ENCODE data around the gene NKRF. TPM values are rescaled to one million over a fixed set of nuclear protein-coding genes. Genes with fewer than 3 reads are reported as not detected.

The NKRF gene
- total RNA-seq, 1 experiment from 2014 or later = 22.1 TPM

DNA sequence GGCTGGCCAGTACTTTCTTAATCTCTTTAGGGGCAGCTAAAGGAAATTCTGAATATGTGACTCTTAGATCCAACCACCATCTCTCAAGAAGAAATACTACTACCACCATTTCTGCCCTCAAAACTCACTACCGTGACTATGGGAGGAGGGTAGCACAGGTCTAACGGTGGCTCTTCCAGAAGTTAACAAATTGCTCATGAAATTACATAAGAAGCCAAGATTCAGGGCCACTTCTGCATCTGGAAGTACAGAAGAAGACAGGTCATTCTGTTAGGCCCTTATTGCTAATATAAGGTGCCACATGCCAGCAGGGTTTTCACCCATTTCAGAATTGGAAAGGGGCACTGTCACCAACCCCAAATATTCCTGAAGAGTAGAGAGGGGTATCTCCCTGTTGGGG, 19.6 kb upstream of the NKRF start:
- ChIA-PET POLR2A (ENCODE audit: low non-redundant PET) (no interaction called here), CTCF (no interaction called here)
- peaks cover 7% of the 10 kb centered on the region for H3K4me1 ChIP-seq (ENCODE audit: insufficient read depth, low read length, poor library complexity, severe bottlenecking)
- no peak overlapping the region for H3K27ac ChIP-seq (ENCODE audit: low read depth, low read length, poor library complexity, severe bottlenecking)
- intact Hi-C loops (cut with micrococcal nuclease; ENCODE audit: unreplicated experiment) = no loop called here
- H3K36me3 ChIP-seq (ENCODE audit: insufficient read depth, low read length, poor library complexity, severe bottlenecking) = no peaks in the 10 kb centered on the region
- H3K9me3 ChIP-seq (ENCODE audit: low read depth, low read length, poor library complexity, severe bottlenecking) = no peaks in the 10 kb centered on the region
- DNase-seq (ENCODE audit: low spot score) = no peak
- TF ChIP-seq, protein P1, sequence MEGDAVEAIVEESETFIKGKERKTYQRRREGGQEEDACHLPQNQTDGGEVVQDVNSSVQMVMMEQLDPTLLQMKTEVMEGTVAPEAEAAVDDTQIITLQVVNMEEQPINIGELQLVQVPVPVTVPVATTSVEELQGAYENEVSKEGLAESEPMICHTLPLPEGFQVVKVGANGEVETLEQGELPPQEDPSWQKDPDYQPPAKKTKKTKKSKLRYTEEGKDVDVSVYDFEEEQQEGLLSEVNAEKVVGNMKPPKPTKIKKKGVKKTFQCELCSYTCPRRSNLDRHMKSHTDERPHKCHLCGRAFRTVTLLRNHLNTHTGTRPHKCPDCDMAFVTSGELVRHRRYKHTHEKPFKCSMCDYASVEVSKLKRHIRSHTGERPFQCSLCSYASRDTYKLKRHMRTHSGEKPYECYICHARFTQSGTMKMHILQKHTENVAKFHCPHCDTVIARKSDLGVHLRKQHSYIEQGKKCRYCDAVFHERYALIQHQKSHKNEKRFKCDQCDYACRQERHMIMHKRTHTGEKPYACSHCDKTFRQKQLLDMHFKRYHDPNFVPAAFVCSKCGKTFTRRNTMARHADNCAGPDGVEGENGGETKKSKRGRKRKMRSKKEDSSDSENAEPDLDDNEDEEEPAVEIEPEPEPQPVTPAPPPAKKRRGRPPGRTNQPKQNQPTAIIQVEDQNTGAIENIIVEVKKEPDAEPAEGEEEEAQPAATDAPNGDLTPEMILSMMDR (conservative IDR thresholded peaks at IDR 0.05; ENCODE audit: low read depth, low read length) = no peak
- no peak for TF ChIP-seq EZH2 (IDR thresholded peaks at IDR 0.05; ENCODE audit: borderline replicate concordance, low read depth, low read length, poor library complexity, severe bottlenecking)
- H3K4me3 ChIP-seq (ENCODE audit: low read depth, low read length, poor library complexity, severe bottlenecking) = no peak overlapping the region
- BruUV-seq (replicated peaks) = no TSS peak
- no peaks in the 10 kb centered on the region for H3K27me3 ChIP-seq (replicated peaks; ENCODE audit: insufficient read depth, low read depth, low read length, poor library complexity)

DNA sequence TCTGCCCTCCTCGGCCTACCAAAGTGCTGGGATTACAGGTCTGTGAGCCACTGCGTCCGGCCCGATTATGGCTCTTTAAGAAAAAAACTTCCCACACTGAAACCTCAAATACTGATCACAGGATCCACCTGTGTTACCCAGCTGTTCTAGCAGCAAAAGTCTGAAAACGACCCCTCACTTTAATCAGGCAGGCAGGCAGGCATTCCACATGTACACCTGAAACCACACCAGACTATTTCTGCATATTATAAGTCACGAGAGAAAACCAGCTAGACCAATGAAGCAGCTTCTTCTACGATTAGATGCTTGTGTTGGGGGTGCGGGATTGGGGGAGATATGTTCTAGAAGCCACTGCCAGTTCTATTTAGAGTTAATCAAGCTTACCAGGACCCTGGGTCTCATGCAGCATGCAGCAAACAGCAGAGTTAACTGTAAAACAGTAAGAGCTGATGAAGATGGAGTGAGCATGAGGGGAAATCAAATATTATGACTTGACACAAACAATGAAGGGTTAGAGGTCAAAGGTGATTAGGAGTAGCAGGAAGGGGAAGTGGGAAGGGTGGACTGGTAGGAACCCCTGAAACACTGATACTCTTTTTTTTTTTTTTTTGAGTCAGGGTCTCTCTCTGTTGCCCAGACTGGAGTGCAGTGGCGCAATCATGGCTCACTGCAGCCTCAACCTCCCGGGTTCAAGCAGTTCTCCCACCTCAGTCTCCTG, 18.9 kb upstream of the NKRF start:
- Histone ChIP-seq H3K4me1 (ENCODE audit: insufficient read depth, low read length, poor library complexity, severe bottlenecking) (peaks cover 7% of the 10 kb centered on the region), H3K9me3 (ENCODE audit: low read depth, low read length, poor library complexity, severe bottlenecking) (no peaks in the 10 kb centered on the region), H3K27me3 (replicated peaks; ENCODE audit: insufficient read depth, low read depth, low read length, poor library complexity) (no peaks in the 10 kb centered on the region), H3K4me3 (ENCODE audit: low read depth, low read length, poor library complexity, severe bottlenecking) (no peak overlapping the region), H3K36me3 (ENCODE audit: insufficient read depth, low read length, poor library complexity, severe bottlenecking) (no peaks in the 10 kb centered on the region), H3K27ac (ENCODE audit: low read depth, low read length, poor library complexity, severe bottlenecking) (no peak overlapping the region)
- TF ChIP-seq, protein P1 (conservative IDR thresholded peaks at IDR 0.05; ENCODE audit: low read depth, low read length) = no peak
- no peak for TF ChIP-seq EZH2 (IDR thresholded peaks at IDR 0.05; ENCODE audit: borderline replicate concordance, low read depth, low read length, poor library complexity, severe bottlenecking)
- intact Hi-C loops (cut with micrococcal nuclease; ENCODE audit: unreplicated experiment) = no loop called here
- no peak for DNase-seq (ENCODE audit: low spot score)
- no TSS peak for BruUV-seq (replicated peaks)
- ChIA-PET POLR2A (ENCODE audit: low non-redundant PET) (no interaction called here), CTCF (interaction anchor here (0.5 kb wide), 1 partner anchor 102 kb away, joined by 3 read pairs; no protein-coding TSS in a partner anchor)

DNA sequence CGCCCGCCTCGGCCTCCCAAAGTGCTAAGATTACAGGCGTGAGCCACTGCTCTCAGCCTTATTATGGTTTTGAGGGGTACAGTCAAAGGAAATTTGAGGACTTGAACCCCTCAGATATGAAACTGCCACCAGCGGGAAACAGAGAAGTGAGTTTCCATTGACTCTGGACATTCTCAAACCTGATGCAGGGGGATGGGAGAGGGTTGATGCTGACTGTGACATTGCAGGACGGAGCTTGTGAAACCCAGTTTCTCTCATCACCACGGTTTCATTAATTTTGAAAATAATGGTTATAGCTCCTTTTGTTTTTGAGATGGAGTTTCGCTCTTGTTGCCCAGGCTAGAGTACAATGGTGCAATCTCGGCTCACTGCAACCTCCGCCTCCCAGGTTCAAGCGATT, 18.2 kb upstream of the NKRF start:
- no TSS peak for BruUV-seq (replicated peaks)
- H3K4me1 ChIP-seq (ENCODE audit: insufficient read depth, low read length, poor library complexity, severe bottlenecking) = peaks cover 7% of the 10 kb centered on the region
- no peak overlapping the region for H3K27ac ChIP-seq (ENCODE audit: low read depth, low read length, poor library complexity, severe bottlenecking)
- DNase-seq (ENCODE audit: low spot score) = no peak
- ChIA-PET POLR2A (ENCODE audit: low non-redundant PET) (no interaction called here), CTCF (interaction anchor here (0.5 kb wide), 1 partner anchor 103 kb away, joined by 3 read pairs; no protein-coding TSS in a partner anchor)
- TF ChIP-seq, protein P1 (conservative IDR thresholded peaks at IDR 0.05; ENCODE audit: low read depth, low read length) = no peak
- TF ChIP-seq EZH2 (IDR thresholded peaks at IDR 0.05; ENCODE audit: borderline replicate concordance, low read depth, low read length, poor library complexity, severe bottlenecking) = no peak
- no peak overlapping the region for H3K4me3 ChIP-seq (ENCODE audit: low read depth, low read length, poor library complexity, severe bottlenecking)
- H3K27me3 ChIP-seq (replicated peaks; ENCODE audit: insufficient read depth, low read depth, low read length, poor library complexity) = no peaks in the 10 kb centered on the region
- intact Hi-C loops (cut with micrococcal nuclease; ENCODE audit: unreplicated experiment) = no loop called here
- no peaks in the 10 kb centered on the region for H3K9me3 ChIP-seq (ENCODE audit: low read depth, low read length, poor library complexity, severe bottlenecking)
- H3K36me3 ChIP-seq (ENCODE audit: insufficient read depth, low read length, poor library complexity, severe bottlenecking) = no peaks in the 10 kb centered on the region
